NCI-H2107 (cell line): ENCODE data around the gene SCAMP3.
"Not testable (repeated sequence)": the region's sequence is repeated elsewhere in the genome, so short reads cannot be mapped to it uniquely, and the experiment has no call there.

ENCODE experiments used
- DNase-seq: peaks from one replicate; lab custom pipeline; 2025; lab: John Stamatoyannopoulos, UW

SCAMP3 gene

GRCh38 chr1:155254714-155255242 is 7.4 kb downstream of the SCAMP3 start:
- DNase-seq = no peak

- DNase-seq = no peak
Observed at GRCh38 chr1:155254228-155254713, 7.9 kb downstream of the SCAMP3 start.

- DNase-seq = no peak
Observed at GRCh38 chr1:155253797-155254196, 8.4 kb downstream of the SCAMP3 start.

- DNase-seq = no peak
Observed at GRCh38 chr1:155253208-155253607, 9.0 kb downstream of the SCAMP3 start.

- DNase-seq = no peak
Observed at GRCh38 chr1:155251566-155251965, 10.6 kb downstream of the SCAMP3 start.

- DNase-seq = peak; percentile 89
Observed at GRCh38 chr1:155250633-155251449, 11.3 kb downstream of the SCAMP3 start.

GRCh38 chr1:155250246-155250632 is 11.9 kb downstream of the SCAMP3 start:
- DNase-seq = no peak

GRCh38 chr1:155247667-155248553 is 14.2 kb downstream of the SCAMP3 start:
- no peak for DNase-seq

- DNase-seq = not testable (repeated sequence)
Observed at GRCh38 chr1:155246796-155247195, 15.4 kb downstream of the SCAMP3 start.

- no peak for DNase-seq
Observed at GRCh38 chr1:155245163-155245524, 17.0 kb downstream of the SCAMP3 start.

- peak; percentile 99 for DNase-seq
Observed at GRCh38 chr1:155244368-155245162, 17.6 kb downstream of the SCAMP3 start.

- no peak for DNase-seq
Observed at GRCh38 chr1:155242805-155243358, 19.3 kb downstream of the SCAMP3 start.

GRCh38 chr1:155241841-155242264 is 20.3 kb downstream of the SCAMP3 start:
- no peak for DNase-seq

GRCh38 chr1:155241069-155241679 is 21.0 kb downstream of the SCAMP3 start:
- peak; percentile 67 for DNase-seq

- no peak for DNase-seq
Observed at GRCh38 chr1:155236451-155236850, 25.7 kb downstream of the SCAMP3 start.

GRCh38 chr1:155235375-155235774 is 26.8 kb downstream of the SCAMP3 start:
- DNase-seq = not testable (repeated sequence)

GRCh38 chr1:155233502-155233901 is 28.7 kb downstream of the SCAMP3 start:
- not testable (repeated sequence) for DNase-seq

- not testable (repeated sequence) for DNase-seq
Observed at GRCh38 chr1:155232001-155232978, 29.9 kb downstream of the SCAMP3 start.

GRCh38 chr1:155231302-155231701 is 30.9 kb downstream of the SCAMP3 start:
- DNase-seq = not testable (repeated sequence)

- no peak for DNase-seq
Observed at GRCh38 chr1:155228096-155228427, 34.1 kb downstream of the SCAMP3 start.
